HCEC 1CT (cell line): ENCODE results near the gene GBF1.
"Not testable (repeated sequence)": the region's sequence is repeated elsewhere in the genome, so short reads cannot be mapped to it uniquely, and the experiment has no call there.

Experiments
- DNase-seq: peaks from one replicate; pipeline ENCODE4 v3.0.0-alpha.2; 2017

GBF1 gene

GRCh38 chr10:102245082-102245931 lies at the start of gene GBF1:
TSS of gene GBF1 (plus strand) at chr10:102245532. CDS start at chr10:102258939, 13,407 bp downstream.
- peak; percentile 100 for DNase-seq

- DNase-seq: no peak
Observed at GRCh38 chr10:102196893-102197292, 48.4 kb upstream of the GBF1 start.

- DNase-seq: no peak
Observed at GRCh38 chr10:102198027-102198426, 47.3 kb upstream of the GBF1 start.

- no peak for DNase-seq
Observed at GRCh38 chr10:102200751-102201640, 44.3 kb upstream of the GBF1 start.

- no peak for DNase-seq
Observed at GRCh38 chr10:102202386-102202785, 42.9 kb upstream of the GBF1 start.

GRCh38 chr10:102208311-102209035 lies 36.9 kb upstream of the GBF1 start:
- DNase-seq: peak; percentile 14

GRCh38 chr10:102211615-102212299 lies 33.6 kb upstream of the GBF1 start:
- DNase-seq: no peak

GRCh38 chr10:102213599-102213998 lies 31.7 kb upstream of the GBF1 start:
- not testable (repeated sequence) for DNase-seq

GRCh38 chr10:102219370-102219769 lies 26.0 kb upstream of the GBF1 start:
- no peak for DNase-seq

GRCh38 chr10:102220612-102221011 lies 24.7 kb upstream of the GBF1 start:
- no peak for DNase-seq

- DNase-seq: no peak
Observed at GRCh38 chr10:102222797-102223196, 22.5 kb upstream of the GBF1 start.

GRCh38 chr10:102225646-102226541 lies 19.4 kb upstream of the GBF1 start, which contains the start of gene ELOVL3:
TSS of gene ELOVL3 (plus strand) at chr10:102226299. CDS start at chr10:102226549, 250 bp downstream.
- DNase-seq: peak; percentile 85

- no peak for DNase-seq
Observed at GRCh38 chr10:102226542-102226870, 18.8 kb upstream of the GBF1 start.

GRCh38 chr10:102227050-102227449 lies 18.3 kb upstream of the GBF1 start:
- DNase-seq: peak; percentile 82

GRCh38 chr10:102229810-102230263 lies 15.5 kb upstream of the GBF1 start:
- peak; percentile 61 for DNase-seq

- DNase-seq: peak; percentile 59
Observed at GRCh38 chr10:102230264-102230860, 15.0 kb upstream of the GBF1 start.

- peak; percentile 40 for DNase-seq
Observed at GRCh38 chr10:102230861-102231356, 14.4 kb upstream of the GBF1 start.

- DNase-seq: no peak
Observed at GRCh38 chr10:102231357-102232318, 13.7 kb upstream of the GBF1 start.

- DNase-seq: no peak
Observed at GRCh38 chr10:102233997-102234396, 11.3 kb upstream of the GBF1 start.
